HepG2 (cell line): ENCODE measurements around the gene TMEM135. TPM values are rescaled to one million over a fixed set of nuclear protein-coding genes. Genes with fewer than 3 reads are reported as not detected.

Source experiments
- ATAC-seq: fragments of 200-7000 bp; cut with Tn5 transposase; 3 replicates; pipeline ENCODE4 v1.9.1; 2020; ENCODE audit warnings: mild to moderate bottlenecking, moderate library complexity
- BruUV-seq: library from RNA; stranded (reverse); fragments of 400-500 nt; replicated peaks from 2 replicates; lab custom pipeline; 2021; lab: Mats Ljungman, UMichigan
- CTCF ChIA-PET: fragments of 300-600 bp; formaldehyde crosslinking; extraction: SDS; loops from one replicate; lab custom pipeline; 2021; ENCODE audit warnings: low total read pairs, inconsistent platforms, low intra/inter-chr PET ratio; lab: Yijun Ruan, JAX
- POLR2A ChIA-PET: fragments of 350-600 bp; sonication (Branson Sonifier 250); formaldehyde crosslinking; loops from one replicate; lab custom pipeline; 2020; ENCODE audit warnings: antibody characterized with exemption, inconsistent platforms; lab: Yijun Ruan, JAX
- DNase-seq: peaks from one replicate; pipeline ENCODE4 v3.0.0-alpha.2; 2015; ENCODE audit warnings: low spot score
- FAIRE-seq: peaks from 3 replicates; lab custom pipeline; 2011; peaks lifted over from hg19 to GRCh38; lab: Jason Lieb, UNC
- H2AFZ ChIP-seq: one replicate; pipeline ENCODE4 v1.6.1; 2011; ENCODE audit warnings: low read length, inconsistent platforms
- H3K27ac ChIP-seq: fragments of 300-600 bp; 3 replicates; pipeline ENCODE4 v1.8.0; 2011; ENCODE audit warnings: mixed run types, mild to moderate bottlenecking, mixed read lengths, low read length, inconsistent platforms; ENCODE audit not compliant: insufficient read depth; ENCODE audit errors: extremely low read length
- H3K27me3 ChIP-seq, 2 experiments: fragments of 200-600 bp in 1 of 2; 2 replicates in 1 of 2; 3 replicates in 1 of 2; pipeline versions ENCODE4 v1.6.0 to v1.8.0; 2011; ENCODE audit warnings: low read length in 2 of 2, mild to moderate bottlenecking in 2 of 2, moderate library complexity in 2 of 2, inconsistent platforms in 1 of 2; ENCODE audit not compliant: insufficient read depth in 2 of 2, control insufficient read depth in 1 of 2
- H3K36me3 ChIP-seq, 2 experiments: fragments of 200-600 bp in 1 of 2; replicated peaks in 1 of 2; 2 replicates in 1 of 2; 3 replicates in 1 of 2; pipeline versions ENCODE4 v1.5.1 to v1.8.0; 2011; ENCODE audit warnings: low read length in 2 of 2, inconsistent platforms in 1 of 2; ENCODE audit not compliant: insufficient read depth in 2 of 2, control insufficient read depth in 1 of 2
- H3K4me1 ChIP-seq: 2 replicates; pipeline ENCODE4 v1.5.1; 2012; ENCODE audit warnings: low read length, inconsistent platforms; ENCODE audit not compliant: insufficient read depth
- H3K4me2 ChIP-seq: 2 replicates; pipeline ENCODE4 v1.6.0; 2011; ENCODE audit warnings: low read depth, low read length, inconsistent platforms
- H3K4me3 ChIP-seq, 3 experiments: fragments of 200-600 bp in 1 of 3; sonication (generic), shearing (Covaris generic) in 1 of 3; replicated peaks in 1 of 3; 2 replicates each; pipeline ENCODE4 v1.5.1; 2011 to 2016; ENCODE audit warnings: low read length in 3 of 3, inconsistent platforms in 2 of 3, low read depth in 2 of 3, mild to moderate bottlenecking in 2 of 3, control low read depth in 1 of 3, mixed read lengths in 1 of 3; ENCODE audit not compliant: insufficient read depth in 1 of 3
- H3K79me2 ChIP-seq: one replicate; pipeline ENCODE4 v1.6.1; 2011; ENCODE audit warnings: low read length, inconsistent platforms; ENCODE audit not compliant: insufficient read depth
- H3K9ac ChIP-seq: 2 replicates; pipeline ENCODE4 v1.6.0; 2011; ENCODE audit warnings: mild to moderate bottlenecking, low read depth, low read length, inconsistent platforms; ENCODE audit not compliant: insufficient read depth
- H3K9me3 ChIP-seq: 2 replicates; pipeline ENCODE4 v1.5.1; 2012; ENCODE audit warnings: mild to moderate bottlenecking, low read length
- H4K20me1 ChIP-seq: 2 replicates; pipeline ENCODE4 v1.6.0; 2011; ENCODE audit warnings: inconsistent platforms, mild to moderate bottlenecking, low read length, moderate library complexity; ENCODE audit not compliant: insufficient read depth
- ARHGAP35 ChIP-seq: sonication (generic); formaldehyde crosslinking; IDR thresholded peaks from 2 replicates; pipeline ENCODE4 v1.9.0; 2022; ENCODE audit warnings: mild to moderate bottlenecking, inconsistent platforms, moderate library complexity, missing genetic modification reagents, borderline replicate concordance
- ATF7-NPFF ChIP-seq: sonication (generic); formaldehyde crosslinking; IDR thresholded peaks from 2 replicates; pipeline ENCODE4 v1.8.1; 2023; ENCODE audit warnings: mild to moderate bottlenecking, low read depth, missing genetic modification reagents, moderate library complexity
- GZF1 ChIP-seq: sonication (generic); formaldehyde crosslinking; IDR thresholded peaks from 2 replicates; pipeline ENCODE4 v1.5.1; 2020; ENCODE audit warnings: mild to moderate bottlenecking, missing genetic modification reagents
- MEIS1 ChIP-seq: sonication (generic); formaldehyde crosslinking; IDR thresholded peaks from 2 replicates; pipeline ENCODE4 v1.9.0; 2021; ENCODE audit warnings: mild to moderate bottlenecking, missing genetic modification reagents, moderate library complexity, borderline replicate concordance
- NKX3-1 ChIP-seq: sonication (generic); formaldehyde crosslinking; IDR thresholded peaks from 2 replicates; pipeline ENCODE4 v1.5.0; 2020; ENCODE audit warnings: missing genetic modification reagents
- NR2C2 ChIP-seq: sonication (generic); formaldehyde crosslinking; IDR thresholded peaks from 2 replicates; pipeline ENCODE4 v1.4.0; 2020; ENCODE audit warnings: missing genetic modification reagents, mild to moderate bottlenecking, moderate library complexity, borderline replicate concordance
- NR3C1 ChIP-seq: sonication (generic); formaldehyde crosslinking; IDR thresholded peaks from 2 replicates; pipeline ENCODE4 v1.4.0; 2020; ENCODE audit warnings: missing genetic modification reagents
- SRSF9 ChIP-seq: fragments of 200-400 bp; formaldehyde crosslinking; IDR thresholded peaks from 2 replicates; pipeline ENCODE4 v1.6.1; 2018; ENCODE audit warnings: borderline replicate concordance, mild to moderate bottlenecking, low read depth, low read length; ENCODE audit not compliant: insufficient read depth, poor library complexity, severe bottlenecking
- TGIF2 ChIP-seq: IDR thresholded peaks from 2 replicates; pipeline ENCODE4 v1.6.1; 2016; ENCODE audit warnings: control low read depth, missing compliant biosample characterization
- TSC22D2 ChIP-seq: sonication (generic); formaldehyde crosslinking; IDR thresholded peaks from 2 replicates; pipeline ENCODE4 v1.5.1; 2020; ENCODE audit warnings: missing genetic modification reagents, mild to moderate bottlenecking, borderline replicate concordance
- YY1 ChIP-seq: IDR thresholded peaks from 2 replicates; pipeline ENCODE4 v1.6.1; 2011; ENCODE audit warnings: low read length, low read depth, moderate library complexity, mild to moderate bottlenecking; ENCODE audit not compliant: insufficient read depth, insufficient replicate concordance
- ZNF350 ChIP-seq: sonication (generic); formaldehyde crosslinking; IDR thresholded peaks from 2 replicates; pipeline ENCODE4 v1.4.0; 2020; ENCODE audit warnings: mild to moderate bottlenecking, low read depth, missing genetic modification reagents, borderline replicate concordance
- WGBS: methylation state at CpG from one replicate; pipeline ENCODE4 v1.1.6; 2017; ENCODE audit warnings: low lambda C conversion rate; 5-methylcytosine and 5-hydroxymethylcytosine counted together
- in situ Hi-C: cut with HindIII; loops from 2 replicates; pipeline ENCODE4 v1.10.0; 2017; ENCODE audit warnings: low pct_unique_long_range_greater_than_20kb; ENCODE audit not compliant: extremely low pct_ligation_motif_present
- intact Hi-C: fragments of 100-400 bp; cut with micrococcal nuclease; formaldehyde crosslinking; loops from one replicate; pipeline ENCODE4 v1.10.0; 2022; ENCODE audit not compliant: unreplicated experiment
- polyA plus RNA-seq, 8 experiments: library from polyadenylated mRNA; depleted of rRNA in 3 of 8; stranded (reverse) in 7 of 8; unstranded in 1 of 8; fragments of >200 nt; fragmentation: Illumina TruSeq in 4 of 8; extraction: Trizol in 4 of 8; gene quantifications; 2 replicates each; pipeline versions ENCODE4 v1.2.1 to v1.2.3, GENCODE V29; 2011 to 2016; ENCODE audit warnings: low read depth in 4 of 8, missing spikeins in 1 of 8, mixed read lengths in 1 of 8; ENCODE audit not compliant: insufficient read depth in 1 of 8
- total RNA-seq, 5 experiments: library from RNA; depleted of rRNA; stranded (reverse); fragments of >200 nt; fragmentation: Illumina TruSeq; extraction: Trizol; gene quantifications; 2 replicates each; pipeline ENCODE4 v1.2.3, GENCODE V29; 2016; ENCODE audit warnings: low read depth in 1 of 5
- TF ChIP-seq, protein P1 (sequence below): IDR thresholded peaks from 2 replicates; pipeline ENCODE4 v1.6.1; 2016; ENCODE audit warnings: missing compliant biosample characterization, missing genetic modification reagents, borderline replicate concordance
- TF ChIP-seq, protein P2 (sequence below): sonication (generic); formaldehyde crosslinking; IDR thresholded peaks from 2 replicates; pipeline ENCODE4 v1.4.0; 2020; ENCODE audit warnings: missing genetic modification reagents
- TF ChIP-seq, protein P3 (sequence below): IDR thresholded peaks from 2 replicates; pipeline ENCODE4 v1.6.1; 2016; ENCODE audit warnings: low read depth

The TMEM135 gene
- total and polyA plus RNA-seq, 2 of the 13 experiments (the other 11 are each of a cell fraction or from before 2014, with no cell fraction given), result 36.6 to 88.9 TPM

DNA sequence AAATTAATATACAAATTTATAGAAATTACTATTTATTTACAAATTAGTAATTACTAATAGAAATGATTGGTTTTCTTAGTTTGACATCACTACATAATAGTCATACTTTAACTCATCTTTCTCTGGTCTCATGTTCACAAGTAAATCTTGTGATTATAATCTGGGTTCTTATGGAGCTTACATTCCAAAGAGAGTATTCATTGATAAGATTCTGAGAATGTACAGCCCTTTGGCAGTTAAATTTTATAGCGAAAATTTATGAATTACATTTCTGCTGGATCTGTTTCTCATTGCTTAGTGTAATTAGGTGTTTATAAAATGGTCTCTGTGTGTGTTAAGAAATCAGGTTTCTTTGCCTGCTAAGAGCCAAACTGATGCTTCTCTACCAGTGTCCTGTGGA is 175.2 kb downstream of the TMEM135 start:
- Histone ChIP-seq H2AFZ (no peak overlapping the region), H3K27me3 (no peaks in the 10 kb centered on the region), H3K27ac (no peak overlapping the region), H3K79me2 (peaks cover 11% of the 10 kb centered on the region), H3K4me3 (no peak overlapping the region), H3K9ac (no peak overlapping the region), H3K4me1 (no peaks in the 10 kb centered on the region), H4K20me1 (peaks cover 3% of the 10 kb centered on the region; the same call in 1 of the 2 replicates), H3K9me3 (no peaks in the 10 kb centered on the region), H3K36me3 (peaks cover 0 to 4% of the 10 kb centered on the region in 2 experiments; a peak in 1 of 5 replicates), H3K4me2 (no peak overlapping the region)
- no peak for FAIRE-seq
- DNase-seq, result no peak
- BruUV-seq, result no TSS peak
- ATAC-seq, result no peak
- intact Hi-C loops, result no loop called here
- 91% methylated on average over 1 of the region's 1 CpG for WGBS
- CTCF ChIA-PET, result no interaction called here
- TF ChIP-seq NKX3-1 (CRISPR knock-in tag) (no peak), SRSF9 (no peak), GZF1 (CRISPR knock-in tag) (no peak), TGIF2 (no peak), MEIS1 (no peak), TSC22D2 (CRISPR knock-in tag) (no peak)
- TF ChIP-seq, all 625 proteins: peak for 0
- POLR2A ChIA-PET, result no interaction called here
- in situ Hi-C loops, result no loop called here

DNA sequence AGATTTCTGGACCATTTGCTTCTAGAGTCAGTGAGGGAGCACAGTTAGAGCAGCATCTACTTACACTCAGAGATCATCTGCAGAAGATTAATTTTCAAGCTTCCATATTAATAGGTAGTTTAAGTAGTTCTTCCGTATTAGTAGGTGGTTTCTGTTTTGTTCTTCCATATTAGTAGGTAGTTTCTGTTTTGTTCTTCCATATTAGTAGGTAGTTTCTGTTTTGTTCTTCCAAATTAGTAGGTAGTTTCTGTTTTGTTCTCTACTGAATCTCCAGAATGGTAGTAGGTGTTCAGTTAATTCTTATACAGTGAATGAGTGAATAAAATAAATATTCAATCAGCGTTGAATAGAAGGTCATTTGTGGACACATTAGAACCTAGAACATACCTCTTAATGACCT is 175.7 kb downstream of the TMEM135 start:
- Histone ChIP-seq H2AFZ (no peak overlapping the region), H4K20me1 (peaks cover 3% of the 10 kb centered on the region; the same call in 1 of the 2 replicates), H3K27ac (no peak overlapping the region), H3K4me3 (no peak overlapping the region), H3K9ac (no peak overlapping the region), H3K79me2 (peaks cover 11% of the 10 kb centered on the region)
- intact Hi-C loops, result no loop called here
- in situ Hi-C loops, result no loop called here
- no peak for ATAC-seq
- CTCF ChIA-PET, result no interaction called here
- FAIRE-seq, result no peak
- no TSS peak for BruUV-seq
- TF ChIP-seq ATF7-NPFF (no peak), NR2C2 (no peak), NR3C1 (no peak), ZNF350 (no peak), YY1 (no peak), ARHGAP35 (CRISPR knock-in tag) (no peak)
- TF ChIP-seq, protein P1, sequence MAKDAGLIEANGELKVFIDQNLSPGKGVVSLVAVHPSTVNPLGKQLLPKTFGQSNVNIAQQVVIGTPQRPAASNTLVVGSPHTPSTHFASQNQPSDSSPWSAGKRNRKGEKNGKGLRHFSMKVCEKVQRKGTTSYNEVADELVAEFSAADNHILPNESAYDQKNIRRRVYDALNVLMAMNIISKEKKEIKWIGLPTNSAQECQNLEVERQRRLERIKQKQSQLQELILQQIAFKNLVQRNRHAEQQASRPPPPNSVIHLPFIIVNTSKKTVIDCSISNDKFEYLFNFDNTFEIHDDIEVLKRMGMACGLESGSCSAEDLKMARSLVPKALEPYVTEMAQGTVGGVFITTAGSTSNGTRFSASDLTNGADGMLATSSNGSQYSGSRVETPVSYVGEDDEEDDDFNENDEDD, result no peak
- TF ChIP-seq, protein P2, sequence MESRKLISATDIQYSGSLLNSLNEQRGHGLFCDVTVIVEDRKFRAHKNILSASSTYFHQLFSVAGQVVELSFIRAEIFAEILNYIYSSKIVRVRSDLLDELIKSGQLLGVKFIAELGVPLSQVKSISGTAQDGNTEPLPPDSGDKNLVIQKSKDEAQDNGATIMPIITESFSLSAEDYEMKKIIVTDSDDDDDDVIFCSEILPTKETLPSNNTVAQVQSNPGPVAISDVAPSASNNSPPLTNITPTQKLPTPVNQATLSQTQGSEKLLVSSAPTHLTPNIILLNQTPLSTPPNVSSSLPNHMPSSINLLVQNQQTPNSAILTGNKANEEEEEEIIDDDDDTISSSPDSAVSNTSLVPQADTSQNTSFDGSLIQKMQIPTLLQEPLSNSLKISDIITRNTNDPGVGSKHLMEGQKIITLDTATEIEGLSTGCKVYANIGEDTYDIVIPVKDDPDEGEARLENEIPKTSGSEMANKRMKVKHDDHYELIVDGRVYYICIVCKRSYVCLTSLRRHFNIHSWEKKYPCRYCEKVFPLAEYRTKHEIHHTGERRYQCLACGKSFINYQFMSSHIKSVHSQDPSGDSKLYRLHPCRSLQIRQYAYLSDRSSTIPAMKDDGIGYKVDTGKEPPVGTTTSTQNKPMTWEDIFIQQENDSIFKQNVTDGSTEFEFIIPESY (CRISPR knock-in tag), result no peak
- TF ChIP-seq, protein P3, sequence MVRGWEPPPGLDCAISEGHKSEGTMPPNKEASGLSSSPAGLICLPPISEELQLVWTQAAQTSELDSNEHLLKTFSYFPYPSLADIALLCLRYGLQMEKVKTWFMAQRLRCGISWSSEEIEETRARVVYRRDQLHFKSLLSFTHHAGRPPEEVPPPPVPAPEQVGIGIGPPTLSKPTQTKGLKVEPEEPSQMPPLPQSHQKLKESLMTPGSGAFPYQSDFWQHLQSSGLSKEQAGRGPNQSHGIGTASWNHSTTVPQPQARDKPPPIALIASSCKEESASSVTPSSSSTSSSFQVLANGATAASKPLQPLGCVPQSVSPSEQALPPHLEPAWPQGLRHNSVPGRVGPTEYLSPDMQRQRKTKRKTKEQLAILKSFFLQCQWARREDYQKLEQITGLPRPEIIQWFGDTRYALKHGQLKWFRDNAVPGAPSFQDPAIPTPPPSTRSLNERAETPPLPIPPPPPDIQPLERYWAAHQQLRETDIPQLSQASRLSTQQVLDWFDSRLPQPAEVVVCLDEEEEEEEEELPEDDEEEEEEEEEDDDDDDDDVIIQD (CRISPR knock-in tag), result no peak
- TF ChIP-seq, all 625 proteins: peak for 0
- no peaks in the 10 kb centered on the region for H3K4me1 ChIP-seq
- no peaks in the 10 kb centered on the region for H3K9me3 ChIP-seq
- no peaks in the 10 kb centered on the region for H3K36me3 ChIP-seq
- DNase-seq, result no peak
- POLR2A ChIA-PET, result no interaction called here
- no peaks in the 10 kb centered on the region for H3K27me3 ChIP-seq
- no peak overlapping the region for H3K4me2 ChIP-seq
- 95% methylated on average over 2 of the region's 2 CpGs for WGBS
